NK-92 (cell line): ENCODE measurements around the gene CPNE7.

ENCODE experiments used
- DNase-seq: peaks from one replicate; lab custom pipeline; 2025; ENCODE audit not compliant: unreplicated experiment; lab: John Stamatoyannopoulos, UW

CPNE7 gene

DNA sequence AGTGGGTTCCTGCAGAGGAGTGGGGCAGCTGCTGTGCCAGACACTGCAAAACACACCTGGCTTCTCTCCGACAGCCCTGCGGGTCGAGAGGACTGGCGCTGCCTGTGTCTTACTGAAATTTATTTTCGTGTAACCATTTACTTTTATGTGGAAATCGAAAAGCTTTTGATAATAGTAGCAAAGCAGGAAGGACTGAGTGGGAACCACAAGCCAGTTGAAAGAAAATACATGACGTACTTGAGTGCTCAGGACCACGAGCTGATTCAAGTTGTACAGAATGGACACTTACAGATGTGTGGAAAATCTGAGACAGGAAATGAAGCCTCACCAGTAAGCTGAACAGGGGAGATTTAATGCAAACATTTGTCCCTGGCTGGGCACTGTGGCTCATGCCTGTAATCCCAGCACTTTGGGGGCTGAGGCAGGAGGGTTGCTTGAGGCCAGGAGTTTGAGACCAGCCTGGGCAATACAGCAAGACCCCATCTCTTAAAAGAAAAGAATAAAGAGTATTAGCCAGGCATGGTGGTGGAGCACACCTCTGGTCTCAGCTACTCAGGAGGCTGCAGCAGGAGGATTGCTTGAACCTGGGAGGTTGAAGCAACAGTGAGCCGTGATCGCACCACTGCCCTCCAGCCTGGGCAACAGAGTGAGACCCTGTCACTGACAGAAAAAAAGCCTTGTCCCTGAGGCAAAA is 26.4 kb upstream of the CPNE7 start:
- no peak for DNase-seq

DNA sequence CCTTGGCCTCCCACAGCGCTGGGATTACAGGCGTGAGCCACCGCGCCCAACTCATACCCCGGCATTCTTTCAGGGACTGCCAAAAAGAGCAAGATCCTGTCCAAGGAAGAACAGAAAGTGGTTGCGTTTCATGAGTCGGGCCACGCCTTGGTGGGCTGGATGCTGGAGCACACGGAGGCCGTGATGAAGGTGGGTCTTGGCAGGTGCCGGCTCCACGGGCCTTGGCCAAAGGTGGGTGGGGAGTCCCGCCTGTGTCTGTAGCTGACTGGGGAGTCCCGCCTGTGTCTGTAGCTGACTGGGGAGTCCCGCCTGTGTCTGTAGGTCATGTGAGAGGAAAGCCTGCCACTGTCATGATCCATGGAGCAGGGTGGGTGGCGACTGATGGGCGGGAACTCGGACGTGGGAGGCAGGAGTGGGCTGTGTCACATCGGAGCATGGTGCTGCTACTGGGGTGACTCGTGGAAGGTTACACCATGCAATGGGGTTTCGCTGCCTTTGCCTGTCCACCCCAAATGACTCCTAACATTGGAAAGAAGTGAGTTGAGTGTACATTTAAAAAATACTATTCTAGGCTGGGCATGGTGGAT is 25.0 kb upstream of the CPNE7 start:
- DNase-seq = no peak

GRCh38 chr16:89552329-89552728 is 23.2 kb upstream of the CPNE7 start:
- DNase-seq = no peak

DNA sequence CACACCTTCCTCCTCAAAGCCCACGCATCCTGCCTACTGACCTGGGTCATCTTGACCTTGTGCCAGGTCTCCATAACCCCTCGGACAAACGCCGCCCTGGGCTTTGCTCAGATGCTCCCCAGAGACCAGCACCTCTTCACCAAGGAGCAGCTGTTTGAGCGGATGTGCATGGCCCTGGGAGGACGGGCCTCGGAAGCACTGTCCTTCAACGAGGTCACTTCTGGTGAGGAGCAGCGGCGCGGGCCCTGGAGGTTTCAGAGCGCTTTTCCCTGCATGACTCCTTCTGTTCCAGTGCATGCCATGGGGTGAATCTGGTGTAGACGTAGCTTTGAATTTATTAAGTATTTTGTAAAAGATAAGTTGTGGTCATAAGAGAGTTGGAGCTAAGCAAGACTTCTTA is 22.6 kb upstream of the CPNE7 start:
- DNase-seq = no peak

- DNase-seq = no peak
Measured at GRCh38 chr16:89553733-89554132, 21.8 kb upstream of the CPNE7 start.

- no peak for DNase-seq
Measured at GRCh38 chr16:89554343-89554742, 21.2 kb upstream of the CPNE7 start.

GRCh38 chr16:89555265-89555664 is 20.3 kb upstream of the CPNE7 start:
- DNase-seq = no peak

GRCh38 chr16:89555780-89556179 is 19.8 kb upstream of the CPNE7 start:
- DNase-seq = no peak

DNA sequence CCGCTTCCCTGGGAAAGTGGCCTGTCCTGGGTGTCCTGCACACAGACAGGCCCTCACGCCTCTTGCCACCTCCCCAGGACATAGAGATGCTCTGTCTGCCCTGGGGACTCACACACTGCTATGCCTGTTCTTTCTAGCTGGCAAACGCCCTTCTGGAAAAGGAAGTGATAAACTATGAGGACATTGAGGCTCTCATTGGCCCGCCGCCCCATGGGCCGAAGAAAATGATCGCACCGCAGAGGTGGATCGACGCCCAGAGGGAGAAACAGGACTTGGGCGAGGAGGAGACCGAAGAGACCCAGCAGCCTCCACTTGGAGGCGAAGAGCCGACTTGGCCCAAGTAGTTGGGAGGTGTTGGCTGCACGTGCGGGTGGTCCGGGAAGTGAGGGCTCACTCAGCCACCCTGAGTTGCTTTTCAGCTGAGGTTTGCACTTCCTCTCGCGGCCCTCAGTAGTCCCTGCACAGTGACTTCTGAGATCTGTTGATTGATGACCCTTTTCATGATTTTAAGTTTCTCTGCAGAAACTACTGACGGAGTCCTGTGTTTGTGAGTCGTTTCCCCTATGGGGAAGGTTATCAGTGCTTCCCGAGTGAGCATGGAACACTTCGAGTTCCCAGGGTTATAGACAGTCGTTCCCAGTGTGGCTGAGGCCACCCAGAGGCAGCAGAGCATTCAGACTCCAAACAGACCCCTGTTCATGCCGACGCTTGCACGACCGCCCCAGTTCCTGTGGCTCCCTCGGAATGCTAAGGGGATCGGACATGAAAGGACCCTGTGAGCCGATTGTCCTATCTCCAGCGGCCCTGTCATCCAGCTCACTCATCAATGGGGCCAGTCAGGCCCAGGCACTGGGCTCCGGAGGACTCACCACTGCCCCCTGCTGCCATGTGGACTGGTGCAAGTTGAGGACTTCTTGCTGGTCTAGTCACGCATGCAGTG is 18.5 kb upstream of the CPNE7 start:
- DNase-seq = no peak

GRCh38 chr16:89557690-89558490 is 17.7 kb upstream of the CPNE7 start:
- DNase-seq = no peak

DNA sequence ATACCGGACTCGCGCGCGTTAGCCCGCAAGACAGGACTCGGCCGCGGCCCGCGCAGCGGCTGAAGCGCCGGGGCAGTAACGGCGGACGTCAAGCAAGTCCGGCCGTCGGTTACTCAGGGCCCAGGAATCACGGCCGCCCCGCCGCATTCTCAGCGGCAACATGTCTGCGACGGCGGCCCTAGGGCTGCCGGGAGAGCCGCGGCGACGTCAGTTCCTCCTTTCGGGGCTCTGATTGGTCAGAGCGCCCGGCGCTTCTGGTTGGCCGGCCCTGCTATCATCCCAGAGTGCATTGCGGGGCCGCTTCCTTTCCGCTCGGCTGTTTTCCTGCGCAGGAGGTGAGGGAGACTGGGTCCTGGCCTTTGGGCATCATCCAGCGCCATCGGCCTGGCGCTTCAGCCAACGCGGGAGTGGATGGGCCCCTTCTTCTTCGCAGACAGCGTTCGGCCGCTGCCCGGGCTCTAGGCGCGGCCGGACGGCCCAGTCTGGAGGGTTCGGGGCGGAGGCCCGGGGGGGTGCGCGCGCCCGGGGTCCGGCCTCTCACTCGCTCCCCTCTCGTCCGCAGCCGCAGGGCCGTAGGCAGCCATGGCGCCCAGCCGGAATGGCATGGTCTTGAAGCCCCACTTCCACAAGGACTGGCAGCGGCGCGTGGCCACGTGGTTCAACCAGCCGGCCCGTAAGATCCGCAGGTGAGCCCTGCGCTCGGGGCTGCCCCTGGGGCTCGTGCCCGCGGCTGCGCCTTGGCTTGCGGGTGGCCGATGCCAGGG is 15.0 kb upstream of the CPNE7 start, which contains the start of gene RPL13:
Gene RPL13 (plus strand): TSS at position 305 of the 764 bp plus-strand sequence. CDS start 278 bp downstream, at position 583.
- DNase-seq = peak; percentile 52

DNA sequence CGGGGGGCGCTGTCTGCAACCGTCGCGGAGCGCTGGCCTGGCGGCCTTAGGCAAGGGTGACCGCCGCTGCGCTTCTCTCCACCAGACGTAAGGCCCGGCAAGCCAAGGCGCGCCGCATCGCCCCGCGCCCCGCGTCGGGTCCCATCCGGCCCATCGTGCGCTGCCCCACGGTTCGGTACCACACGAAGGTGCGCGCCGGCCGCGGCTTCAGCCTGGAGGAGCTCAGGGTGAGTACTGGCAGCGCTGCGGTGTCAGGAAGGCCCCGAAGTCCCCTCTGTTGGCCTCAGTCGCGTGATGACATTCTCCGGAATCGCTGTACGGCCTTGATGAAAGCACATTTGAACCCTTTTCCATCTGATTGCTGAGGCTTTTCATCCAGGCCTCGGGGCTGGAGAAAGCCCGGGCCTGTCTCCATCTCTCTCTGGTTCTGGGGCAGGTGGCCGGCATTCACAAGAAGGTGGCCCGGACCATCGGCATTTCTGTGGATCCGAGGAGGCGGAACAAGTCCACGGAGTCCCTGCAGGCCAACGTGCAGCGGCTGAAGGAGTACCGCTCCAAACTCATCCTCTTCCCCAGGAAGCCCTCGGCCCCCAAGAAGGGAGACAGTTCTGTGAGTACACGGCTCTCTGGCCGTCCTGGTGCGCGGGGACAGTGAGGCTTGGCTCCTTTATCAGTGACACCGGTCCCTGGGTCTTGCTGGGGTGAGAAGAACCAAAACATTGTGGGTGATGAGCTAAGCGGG is 14.2 kb upstream of the CPNE7 start:
- no peak for DNase-seq

DNA sequence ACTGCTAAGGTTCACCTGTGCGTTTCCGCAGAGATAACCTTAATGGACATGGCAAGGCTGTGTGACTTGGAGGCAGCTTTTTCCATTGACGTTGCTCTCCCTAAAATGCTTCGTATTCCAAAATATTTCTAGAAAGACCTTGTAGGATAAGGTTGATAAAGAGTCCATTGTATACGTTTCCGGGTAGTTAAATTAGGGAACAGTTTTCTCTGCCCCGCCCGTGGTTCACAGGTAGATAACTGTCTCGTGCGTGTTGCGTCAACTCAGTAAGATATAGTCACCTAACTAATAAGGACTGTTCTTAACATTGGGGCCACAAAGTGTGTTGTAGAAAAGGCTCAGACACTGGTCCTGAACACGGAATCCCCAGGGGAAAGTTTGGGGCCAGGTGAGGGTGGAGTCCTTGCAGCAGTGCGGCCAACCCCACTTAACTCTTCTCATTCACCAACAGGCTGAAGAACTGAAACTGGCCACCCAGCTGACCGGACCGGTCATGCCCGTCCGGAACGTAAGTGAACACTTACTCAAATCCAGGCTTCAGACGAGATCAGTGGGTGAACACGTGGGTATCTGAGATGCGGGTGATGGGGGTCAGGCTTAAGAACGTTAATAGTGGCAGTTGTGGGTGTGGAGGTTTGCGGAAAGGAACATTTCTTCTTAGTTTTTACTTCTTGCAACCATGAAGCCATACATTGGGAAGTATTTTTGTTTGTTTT is 13.5 kb upstream of the CPNE7 start:
- no peak for DNase-seq

- no peak for DNase-seq
Measured at GRCh38 chr16:89562939-89563338, 12.6 kb upstream of the CPNE7 start.

DNA sequence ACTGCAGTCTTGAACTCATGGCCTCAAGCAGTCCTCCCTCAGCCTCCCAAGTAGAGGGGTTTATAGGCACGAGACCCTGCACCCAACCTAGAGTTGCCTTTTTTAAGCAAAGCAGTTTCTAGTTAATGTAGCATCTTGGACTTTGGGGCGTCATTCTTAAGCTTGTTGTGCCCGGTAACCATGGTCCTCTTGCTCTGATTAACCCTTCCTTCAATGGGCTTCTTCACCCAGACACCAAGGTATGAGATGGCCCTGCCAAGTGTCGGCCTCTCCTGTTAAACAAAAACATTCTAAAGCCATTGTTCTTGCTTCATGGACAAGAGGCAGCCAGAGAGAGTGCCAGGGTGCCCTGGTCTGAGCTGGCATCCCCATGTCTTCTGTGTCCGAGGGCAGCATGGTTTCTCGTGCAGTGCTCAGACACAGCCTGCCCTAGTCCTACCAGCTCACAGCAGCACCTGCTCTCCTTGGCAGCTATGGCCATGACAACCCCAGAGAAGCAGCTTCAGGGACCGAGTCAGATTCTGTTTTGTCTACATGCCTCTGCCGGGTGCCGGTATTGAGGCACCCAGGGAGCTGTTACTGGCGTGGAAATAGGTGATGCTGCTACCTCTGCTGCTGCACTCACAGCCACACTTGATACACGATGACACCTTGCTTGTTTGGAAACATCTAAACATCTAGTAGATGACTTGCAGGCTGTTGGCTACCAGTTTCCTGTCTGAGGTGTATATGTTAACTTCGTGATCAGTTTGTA is 11.7 kb upstream of the CPNE7 start:
- DNase-seq = no peak

- no peak for DNase-seq
Measured at GRCh38 chr16:89564476-89565255, 10.9 kb upstream of the CPNE7 start.

DNA sequence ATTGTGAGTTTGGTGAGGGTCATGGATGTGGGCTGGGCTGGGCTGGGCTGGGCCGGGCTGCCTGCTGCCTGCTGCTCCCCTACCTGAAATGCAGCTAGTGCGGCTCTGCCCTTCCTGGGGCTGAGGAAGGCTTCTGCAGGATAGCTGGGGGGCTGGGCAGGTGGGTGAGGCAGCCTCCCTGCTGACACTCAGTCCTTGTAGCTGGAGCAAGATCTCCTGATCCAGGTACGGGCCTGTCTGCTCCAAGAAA is 10.4 kb upstream of the CPNE7 start:
- no peak for DNase-seq
